ENCODE results near the gene ALDH1L1. TPM values are rescaled to one million over a fixed set of nuclear protein-coding genes. Genes with fewer than 3 reads are reported as not detected.

Gene ALDH1L1
- total RNA-seq, 6 donors from 2014 or later: 2.4 to 11.5 (median 4.7) TPM

DNA sequence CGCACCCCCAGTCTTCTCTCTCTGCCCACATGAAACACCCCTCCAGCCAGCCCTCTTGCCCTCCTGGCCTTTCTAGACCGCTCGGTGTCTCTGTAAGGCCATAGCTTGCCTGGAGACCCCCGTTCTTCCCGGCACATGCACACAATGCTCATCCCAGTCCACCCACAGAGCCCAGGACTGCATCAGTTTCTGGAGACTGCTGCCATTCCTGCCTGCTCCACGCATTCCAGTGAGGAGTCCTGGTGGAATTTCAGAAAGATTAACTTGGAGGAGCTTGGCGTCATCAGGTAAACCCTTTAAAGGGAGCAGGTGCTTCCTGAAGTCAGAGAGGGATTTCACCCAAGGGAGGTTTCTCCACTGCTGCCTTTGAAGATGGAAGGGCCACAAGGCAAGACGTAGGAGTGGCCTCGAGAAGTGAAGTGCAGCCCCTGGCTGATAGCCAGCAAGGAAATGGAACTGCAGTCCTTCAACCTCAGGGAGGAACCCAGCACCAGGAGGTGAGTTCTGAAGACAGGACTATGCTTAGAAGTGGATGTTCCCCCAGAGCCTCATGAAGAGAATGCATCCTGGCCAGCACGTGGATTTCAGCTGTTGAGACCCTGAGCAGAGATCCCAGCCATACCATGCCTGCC lies 115.6 kb downstream of the ALDH1L1 start:
- peaks cover 0 to 9% (median 2%) of the 10 kb centered on the region in 4 donors for H3K36me3 ChIP-seq
- no peaks in the 10 kb centered on the region for H3K27me3 ChIP-seq
- peaks cover 0 to 12% (median 0%) of the 10 kb centered on the region in 4 donors for H3K4me1 ChIP-seq
- TF ChIP-seq EP300 (IDR thresholded peaks at IDR 0.05) (no peak), POLR2A (IDR thresholded peaks at IDR 0.05) (no peak), POLR2AphosphoS5 (IDR thresholded peaks at IDR 0.05) (no peak)
- TF ChIP-seq, protein P1, sequence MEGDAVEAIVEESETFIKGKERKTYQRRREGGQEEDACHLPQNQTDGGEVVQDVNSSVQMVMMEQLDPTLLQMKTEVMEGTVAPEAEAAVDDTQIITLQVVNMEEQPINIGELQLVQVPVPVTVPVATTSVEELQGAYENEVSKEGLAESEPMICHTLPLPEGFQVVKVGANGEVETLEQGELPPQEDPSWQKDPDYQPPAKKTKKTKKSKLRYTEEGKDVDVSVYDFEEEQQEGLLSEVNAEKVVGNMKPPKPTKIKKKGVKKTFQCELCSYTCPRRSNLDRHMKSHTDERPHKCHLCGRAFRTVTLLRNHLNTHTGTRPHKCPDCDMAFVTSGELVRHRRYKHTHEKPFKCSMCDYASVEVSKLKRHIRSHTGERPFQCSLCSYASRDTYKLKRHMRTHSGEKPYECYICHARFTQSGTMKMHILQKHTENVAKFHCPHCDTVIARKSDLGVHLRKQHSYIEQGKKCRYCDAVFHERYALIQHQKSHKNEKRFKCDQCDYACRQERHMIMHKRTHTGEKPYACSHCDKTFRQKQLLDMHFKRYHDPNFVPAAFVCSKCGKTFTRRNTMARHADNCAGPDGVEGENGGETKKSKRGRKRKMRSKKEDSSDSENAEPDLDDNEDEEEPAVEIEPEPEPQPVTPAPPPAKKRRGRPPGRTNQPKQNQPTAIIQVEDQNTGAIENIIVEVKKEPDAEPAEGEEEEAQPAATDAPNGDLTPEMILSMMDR (IDR thresholded peaks at IDR 0.05): no peak
- no peak overlapping the region for H3K4me3 ChIP-seq
- DNase-seq (peak in 1 of 2 donors; percentile 78), ATAC-seq (ENCODE audit: low FRiP score in 2 of 2) (no peak)
- WGBS, 2 donors: 50 to 64% methylated on average over 8 to 10 of the region's 10 CpGs
- no peaks in the 10 kb centered on the region for H3K9me3 ChIP-seq
- H3K27ac ChIP-seq: no peak overlapping the region

DNA sequence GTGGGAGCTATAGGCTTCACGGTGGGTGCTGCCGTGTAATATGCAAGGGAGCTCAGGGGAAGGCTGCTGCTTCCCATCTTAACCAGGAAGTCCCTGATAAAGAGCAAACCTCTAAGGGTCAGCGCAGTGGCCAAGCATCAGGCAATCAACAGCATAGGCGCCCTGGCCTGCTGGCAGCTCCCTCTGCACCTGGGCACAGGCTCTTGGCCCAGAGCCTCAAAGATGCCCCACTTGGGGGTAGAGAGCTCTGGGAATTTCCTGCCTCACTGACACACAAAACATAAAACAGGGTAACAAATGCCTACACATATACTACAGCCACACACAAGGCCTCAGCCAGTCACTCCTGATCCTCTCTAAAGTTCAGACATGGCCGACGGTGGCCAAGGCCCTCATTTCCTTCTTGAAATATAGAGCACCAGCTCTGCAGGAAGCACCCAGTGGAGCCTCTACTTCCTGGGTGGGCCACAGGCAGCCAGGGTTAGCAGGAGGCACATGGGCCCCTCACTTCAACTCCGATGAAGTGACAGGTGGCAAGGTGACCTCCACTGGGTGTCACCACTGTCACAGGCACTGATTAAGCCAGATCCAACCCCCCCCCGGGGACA lies 116.9 kb downstream of the ALDH1L1 start:
- 87 to 100% methylated on average over 1 to 7 of the region's 8 CpGs for WGBS, 2 donors
- Histone ChIP-seq H3K36me3 (peaks cover 0 to 9% (median 2%) of the 10 kb centered on the region in 4 donors), H3K9me3 (no peaks in the 10 kb centered on the region), H3K4me3 (no peak overlapping the region), H3K27me3 (no peaks in the 10 kb centered on the region), H3K27ac (no peak overlapping the region), H3K4me1 (peaks cover 0 to 12% (median 0%) of the 10 kb centered on the region in 4 donors)
- ATAC-seq (ENCODE audit: low FRiP score in 2 of 2) (no peak), DNase-seq (no peak)
- TF ChIP-seq POLR2A (IDR thresholded peaks at IDR 0.05): no peak
- no peak for TF ChIP-seq POLR2AphosphoS5 (IDR thresholded peaks at IDR 0.05)
- TF ChIP-seq, protein P1 (IDR thresholded peaks at IDR 0.05): no peak
- no peak for TF ChIP-seq EP300 (IDR thresholded peaks at IDR 0.05)

DNA sequence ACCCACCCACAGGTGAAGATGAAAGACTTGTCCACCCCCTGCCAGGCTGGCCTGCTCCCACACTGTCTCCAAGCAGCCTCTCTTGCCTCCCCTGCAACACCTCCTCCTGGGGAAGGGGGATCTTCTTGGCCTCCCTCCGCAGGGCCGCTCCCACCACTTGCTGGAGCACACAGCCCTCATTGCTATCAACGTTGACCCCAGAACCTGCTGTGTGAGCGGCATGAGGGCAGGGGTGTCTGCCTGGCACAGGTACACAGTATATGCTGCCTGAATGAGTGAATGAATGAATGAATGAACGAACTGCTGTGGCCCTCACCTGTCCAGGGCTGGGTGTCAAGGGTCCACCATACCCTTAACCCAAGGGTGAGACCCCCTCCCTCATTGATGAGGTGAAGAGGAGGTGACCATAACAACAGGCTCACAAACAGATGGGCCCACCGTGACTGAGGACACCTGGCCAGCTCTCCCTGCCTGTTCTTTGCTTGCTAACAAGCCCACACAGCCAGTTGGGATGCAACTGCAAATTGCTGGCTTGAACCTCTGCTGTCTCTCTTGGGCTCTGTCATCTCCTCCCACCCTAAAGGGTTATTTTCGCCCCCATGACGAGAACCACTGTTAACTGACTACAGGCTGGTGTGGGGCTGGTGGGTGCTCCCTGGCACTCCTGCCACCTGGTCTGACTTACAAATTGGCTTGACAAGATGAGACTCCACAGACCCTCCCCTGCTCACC lies 118.9 kb downstream of the ALDH1L1 start:
- WGBS, 2 donors: 86 to 92% methylated on average over 5 to 8 of the region's 8 CpGs
- no peaks in the 10 kb centered on the region for H3K27me3 ChIP-seq
- no peaks in the 10 kb centered on the region for H3K36me3 ChIP-seq
- H3K4me1 ChIP-seq: peaks cover 0 to 21% (median 0%) of the 10 kb centered on the region in 4 donors
- H3K27ac ChIP-seq: no peak overlapping the region
- TF ChIP-seq EP300 (IDR thresholded peaks at IDR 0.05): no peak
- ATAC-seq (ENCODE audit: low FRiP score in 2 of 2) (no peak), DNase-seq (no peak)
- H3K4me3 ChIP-seq: no peak overlapping the region
- H3K9me3 ChIP-seq: no peaks in the 10 kb centered on the region

DNA sequence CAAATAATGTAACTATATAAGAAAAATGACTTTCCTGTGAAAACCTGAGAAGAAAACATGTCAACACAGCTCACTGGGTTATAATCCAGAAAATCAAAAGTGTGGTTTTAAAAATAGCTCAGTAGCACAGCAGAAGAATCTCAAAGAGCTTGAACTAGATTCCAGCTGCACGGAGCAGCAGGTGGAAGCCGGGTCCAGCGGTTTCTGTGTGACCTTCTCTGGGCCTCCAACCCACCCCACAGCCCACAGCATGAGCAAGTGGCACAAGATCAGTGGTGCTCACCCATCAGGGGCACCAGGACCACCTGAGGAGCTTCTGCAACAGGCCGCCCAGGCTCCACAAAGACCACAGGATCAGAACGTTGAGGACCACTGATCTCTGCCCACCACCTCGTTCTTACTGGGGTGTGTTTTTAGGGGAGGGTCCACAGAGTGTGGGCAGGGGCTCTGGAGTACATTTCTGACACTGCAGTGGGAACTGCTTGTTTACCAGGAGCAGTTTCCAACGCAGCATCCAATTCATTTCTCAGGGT lies 119.7 kb downstream of the ALDH1L1 start:
- 86 to 89% methylated on average over 4 to 7 of the region's 7 CpGs for WGBS, 2 donors
- Histone ChIP-seq H3K27ac (no peak overlapping the region), H3K27me3 (no peaks in the 10 kb centered on the region), H3K4me1 (peaks cover 0 to 21% (median 0%) of the 10 kb centered on the region in 4 donors), H3K9me3 (no peaks in the 10 kb centered on the region), H3K4me3 (no peak overlapping the region), H3K36me3 (no peaks in the 10 kb centered on the region)
- no peak for ATAC-seq (ENCODE audit: low FRiP score in 2 of 2)
- DNase-seq: peak in 1 of 2 donors; percentile 41
- TF ChIP-seq POLR2AphosphoS5 (IDR thresholded peaks at IDR 0.05) (no peak), EP300 (IDR thresholded peaks at IDR 0.05) (no peak), POLR2A (IDR thresholded peaks at IDR 0.05) (no peak)
- TF ChIP-seq, protein P1 (IDR thresholded peaks at IDR 0.05): no peak

DNA sequence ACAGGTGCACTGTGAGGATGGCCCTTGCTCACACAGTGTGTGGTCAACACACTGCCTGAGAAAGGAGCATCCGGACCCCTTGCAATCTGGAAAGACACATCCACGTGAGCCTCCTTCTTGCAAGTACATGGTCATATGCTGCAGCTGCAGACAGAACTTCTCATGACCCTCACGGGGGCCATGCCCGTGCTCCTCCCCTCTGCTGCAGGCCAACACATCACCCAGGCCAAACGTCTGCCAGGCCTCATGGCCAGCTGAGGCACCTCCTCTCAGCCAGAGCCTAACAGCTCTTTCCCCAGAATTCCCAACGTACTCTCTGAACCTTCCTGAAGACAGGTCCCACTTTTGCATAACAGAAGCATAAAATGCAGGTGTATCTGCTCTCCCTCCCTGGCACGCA lies 121.7 kb downstream of the ALDH1L1 start:
- Histone ChIP-seq H3K4me1 (peaks cover 0 to 11% (median 0%) of the 10 kb centered on the region in 4 donors), H3K4me3 (no peak overlapping the region), H3K9me3 (no peaks in the 10 kb centered on the region), H3K27me3 (no peaks in the 10 kb centered on the region), H3K36me3 (no peaks in the 10 kb centered on the region), H3K27ac (no peak overlapping the region)
- TF ChIP-seq EP300 (IDR thresholded peaks at IDR 0.05): no peak
- TF ChIP-seq, protein P1 (IDR thresholded peaks at IDR 0.05): no peak
- no peak for TF ChIP-seq POLR2AphosphoS5 (IDR thresholded peaks at IDR 0.05)
- DNase-seq: no peak
- 77% methylated on average over 7 of the region's 7 CpGs for WGBS, 2 donors
- no peak for ATAC-seq (ENCODE audit: low FRiP score in 2 of 2)
